B cell (primary cell): ENCODE measurements around the gene FBXW5. TPM values are rescaled to one million over a fixed set of nuclear protein-coding genes. Genes with fewer than 3 reads are reported as not detected.
A peak's percentile ranks its signal among the peaks of the same experiment; 100 is the strongest.

Source experiments
- ATAC-seq: fragments of 200-7000 bp; cut with Tn5 transposase; one replicate; pipeline ENCODE4 v1.10.0; 2021; ENCODE audit warnings: low read depth, mild to moderate bottlenecking, moderate number of reproducible peaks, moderate library complexity
- CTCF ChIA-PET: fragments of 350-600 bp; sonication (Branson Sonifier 250); formaldehyde crosslinking; loops from one replicate; lab custom pipeline; 2021; ENCODE audit warnings: antibody characterized with exemption, inconsistent platforms; lab: Charles Lee
- POLR2A ChIA-PET: fragments of 350-600 bp; sonication (Branson Sonifier 250); formaldehyde crosslinking; loops from one replicate; lab custom pipeline; 2021; ENCODE audit warnings: antibody characterized with exemption; lab: Charles Lee
- DNase-seq: peaks from one replicate; pipeline ENCODE4 v3.0.0; 2013
- H2AFZ ChIP-seq: 2 replicates; pipeline ENCODE4 v1.6.1; 2012; ENCODE audit warnings: mild to moderate bottlenecking, low read depth, low read length; ENCODE audit not compliant: insufficient read depth, poor library complexity, severe bottlenecking
- H3K27ac ChIP-seq, 2 donors: 1 replicate in 1 of 2; 2 replicates in 1 of 2; pipeline ENCODE4 v1.5.1; 2012 to 2013; ENCODE audit warnings: low read length in 2 of 2, mild to moderate bottlenecking in 2 of 2, moderate library complexity in 1 of 2
- H3K27me3 ChIP-seq, 4 experiments: fragments of 200-600 bp in 1 of 4; sonication (generic) in 1 of 4; replicated peaks in 1 of 4; 1 replicate in 2 of 4; 2 replicates in 2 of 4; pipeline versions ENCODE4 v1.6.1 to v1.7.0; 2013 to 2016; ENCODE audit warnings: low read length in 3 of 4, mild to moderate bottlenecking in 2 of 4, mixed read lengths in 1 of 4, moderate library complexity in 1 of 4; ENCODE audit not compliant: insufficient read depth in 4 of 4, control insufficient read depth in 3 of 4; ENCODE audit errors: control extremely low read depth in 1 of 4
- H3K36me3 ChIP-seq, 2 experiments: replicated peaks in 1 of 2; 1 replicate in 1 of 2; 2 replicates in 1 of 2; pipeline versions ENCODE4 v1.6.1 to v1.7.1; 2013; ENCODE audit warnings: low read length in 1 of 2; ENCODE audit not compliant: insufficient read depth in 2 of 2, control insufficient read depth in 1 of 2; ENCODE audit errors: control extremely low read depth in 1 of 2, extremely low read depth in 1 of 2
- H3K4me1 ChIP-seq, 2 donors: fragments of 200-600 bp in 1 of 2; sonication (generic) in 1 of 2; 1 replicate in 1 of 2; 2 replicates in 1 of 2; pipeline versions ENCODE4 v1.5.1 to v1.6.1; 2013 to 2017; ENCODE audit warnings: low read length in 2 of 2; ENCODE audit not compliant: control insufficient read depth in 2 of 2, insufficient read depth in 2 of 2
- H3K4me2 ChIP-seq: replicated peaks from 2 replicates; pipeline ENCODE3; 2012; ENCODE audit warnings: mild to moderate bottlenecking, low read depth, low read length; ENCODE audit not compliant: poor library complexity, severe bottlenecking
- H3K4me3 ChIP-seq, 5 experiments: fragments of 200-600 bp in 1 of 5; sonication (generic) in 1 of 5; 1 replicate in 3 of 5; 2 replicates in 2 of 5; pipeline versions ENCODE4 v1.5.1 to v1.7.0; 2011 to 2016; ENCODE audit warnings: low read length in 4 of 5, mild to moderate bottlenecking in 4 of 5, low read depth in 2 of 5, control low read depth in 1 of 5, moderate library complexity in 1 of 5; ENCODE audit not compliant: insufficient read depth in 1 of 5; ENCODE audit errors: control extremely low read depth in 1 of 5, extremely low read depth in 1 of 5
- H3K79me2 ChIP-seq: fragments of 200-600 bp; sonication (generic); one replicate; pipeline ENCODE4 v1.6.0; 2016; ENCODE audit warnings: low read length; ENCODE audit not compliant: control insufficient read depth, insufficient read depth
- H3K9ac ChIP-seq: fragments of 200-600 bp; sonication (generic); 2 replicates; pipeline ENCODE4 v1.6.1; 2017; ENCODE audit warnings: mild to moderate bottlenecking, low read length, moderate library complexity
- H3K9me3 ChIP-seq, 3 donors: one replicate each; pipeline versions ENCODE4 v1.6.1 to v1.7.1; 2013; ENCODE audit warnings: low read length in 2 of 3; ENCODE audit not compliant: control insufficient read depth in 2 of 3, insufficient read depth in 1 of 3; ENCODE audit errors: control extremely low read depth in 1 of 3
- H4K20me1 ChIP-seq: 2 replicates; pipeline ENCODE4 v1.6.0; 2012; ENCODE audit warnings: mild to moderate bottlenecking, low read length; ENCODE audit not compliant: insufficient read depth, control insufficient read depth, poor library complexity, severe bottlenecking
- H3K27ac Mint-ChIP-seq: one replicate; pipeline ENCODE4 v1.8.0; 2021; ENCODE audit warnings: mixed read lengths
- H3K27me3 Mint-ChIP-seq: one replicate; pipeline ENCODE4 v1.8.0; 2021; ENCODE audit warnings: mixed read lengths
- H3K4me1 Mint-ChIP-seq: one replicate; pipeline ENCODE4 v1.8.0; 2021; ENCODE audit warnings: mixed read lengths
- H3K4me3 Mint-ChIP-seq: one replicate; pipeline ENCODE4 v1.8.0; 2021; ENCODE audit warnings: mixed read lengths
- H3K9me3 Mint-ChIP-seq: one replicate; pipeline ENCODE4 v1.8.0; 2022; ENCODE audit warnings: mixed read lengths; ENCODE audit not compliant: insufficient read depth
- CTCF ChIP-seq: fragments of 200-600 bp; IDR thresholded peaks from one replicate; pipeline ENCODE4 v1.8.0; 2022; ENCODE audit warnings: antibody characterized with exemption, mild to moderate bottlenecking
- EZH2 ChIP-seq: IDR thresholded peaks from 2 replicates; pipeline ENCODE4 v1.6.1; 2012; ENCODE audit warnings: borderline replicate concordance, low read depth, mild to moderate bottlenecking, moderate library complexity, low read length; ENCODE audit not compliant: insufficient read depth, poor library complexity, severe bottlenecking
- WGBS: methylation state at CpG from one replicate; pipeline ENCODE4 v1.1.5; 2013; ENCODE audit warnings: missing lambda C conversion rate; ENCODE audit not compliant: insufficient coverage; 5-methylcytosine and 5-hydroxymethylcytosine counted together
- intact Hi-C: fragments of 100-400 bp; cut with micrococcal nuclease; formaldehyde crosslinking; loops from one replicate; pipeline ENCODE4 v1.10.0; 2022
- polyA plus RNA-seq: library from polyadenylated mRNA; depleted of rRNA; stranded (reverse); fragments of >200 nt; gene quantifications from 2 replicates; pipeline ENCODE4 v1.2.3, GENCODE V29; 2012
- total RNA-seq, 2 donors: library from RNA; stranded (reverse); fragments of 120-200 nt in 1 of 2; gene quantifications; 1 replicate in 1 of 2; 2 replicates in 1 of 2; pipeline versions ENCODE4 v1.2.3 to v1.2.4, GENCODE V29; 2013 to 2022

The FBXW5 gene
- total and polyA plus RNA-seq, 2 donors (not counting 1 experiment from before 2014, with no cell fraction given) = 99.6 to 195 TPM

GRCh38 chr9:136931611-136932130 is 12.9 kb downstream of the FBXW5 start:
- no peaks in the 10 kb centered on the region for H3K9me3 Mint-ChIP-seq
- no peak overlapping the region for H3K4me2 ChIP-seq
- H3K9me3 ChIP-seq = no peaks in the 10 kb centered on the region
- H4K20me1 ChIP-seq = peaks cover 13% of the 10 kb centered on the region
- peaks cover 2% of the 10 kb centered on the region for H3K79me2 ChIP-seq
- ChIA-PET CTCF (no interaction called here), POLR2A (no interaction called here)
- no peak overlapping the region for H3K4me3 ChIP-seq
- no peak overlapping the region for H3K4me3 Mint-ChIP-seq
- TF ChIP-seq CTCF (no peak), EZH2 (no peak)
- H3K27ac Mint-ChIP-seq = peak overlapping the region; percentile 72
- H3K4me1 ChIP-seq = no peaks in the 10 kb centered on the region
- H3K27ac ChIP-seq = no peak overlapping the region
- intact Hi-C loops = no loop called here
- DNase-seq = no peak
- ATAC-seq = no peak
- H2AFZ ChIP-seq = no peak overlapping the region
- H3K36me3 ChIP-seq = peaks cover 0 to 7% of the 10 kb centered on the region in 2 experiments
- no peak overlapping the region for H3K9ac ChIP-seq
- no peaks in the 10 kb centered on the region for H3K4me1 Mint-ChIP-seq
- WGBS = no CpG with 5 or more reads among the region's 2 CpGs
- no peaks in the 10 kb centered on the region for H3K27me3 Mint-ChIP-seq
- no peaks in the 10 kb centered on the region for H3K27me3 ChIP-seq

- WGBS = 100% methylated on average over 1 of the region's 4 CpGs
- Histone ChIP-seq H3K9ac (no peak overlapping the region), H3K36me3 (peaks cover 0 to 23% of the 10 kb centered on the region in 2 experiments), H3K4me1 (no peaks in the 10 kb centered on the region), H3K9me3 (no peaks in the 10 kb centered on the region), H2AFZ (no peak overlapping the region), H3K27me3 (no peaks in the 10 kb centered on the region), H4K20me1 (peaks cover 10% of the 10 kb centered on the region), H3K79me2 (peaks cover 2% of the 10 kb centered on the region), H3K27ac (no peak overlapping the region), H3K4me3 (no peak overlapping the region), H3K4me2 (no peak overlapping the region)
- Mint-ChIP-seq H3K9me3 (no peaks in the 10 kb centered on the region), H3K4me1 (no peaks in the 10 kb centered on the region), H3K27me3 (no peaks in the 10 kb centered on the region), H3K27ac (no peak overlapping the region), H3K4me3 (no peak overlapping the region)
- ATAC-seq (no peak), DNase-seq (no peak)
- ChIA-PET CTCF (interaction anchor here (1.3 kb wide), 1 partner anchor 88 kb away, joined by 4 read pairs; the partner anchor contains the start of gene AJM1), POLR2A (interaction anchor here (0.7 to 1.1 kb wide), 2 partner anchors 9 to 129 kb away, joined by 4 to 6 read pairs; no protein-coding TSS in a partner anchor)
- TF ChIP-seq EZH2 = no peak
- TF ChIP-seq CTCF = no peak
- intact Hi-C loops = no loop called here
Observed at GRCh38 chr9:136930014-136930413, 14.5 kb downstream of the FBXW5 start.
